ENCODE results near the gene MAD1L1. TPM values are rescaled to one million over a fixed set of nuclear protein-coding genes. Genes with fewer than 3 reads are reported as not detected.

MAD1L1 gene
- total RNA-seq, 1 experiment from 2014 or later = 61.5 TPM

GRCh38 chr7:2016761-2017480 is 215.8 kb downstream of the MAD1L1 start:
- DNase-seq (ENCODE audit: low read depth) = no peak

DNA sequence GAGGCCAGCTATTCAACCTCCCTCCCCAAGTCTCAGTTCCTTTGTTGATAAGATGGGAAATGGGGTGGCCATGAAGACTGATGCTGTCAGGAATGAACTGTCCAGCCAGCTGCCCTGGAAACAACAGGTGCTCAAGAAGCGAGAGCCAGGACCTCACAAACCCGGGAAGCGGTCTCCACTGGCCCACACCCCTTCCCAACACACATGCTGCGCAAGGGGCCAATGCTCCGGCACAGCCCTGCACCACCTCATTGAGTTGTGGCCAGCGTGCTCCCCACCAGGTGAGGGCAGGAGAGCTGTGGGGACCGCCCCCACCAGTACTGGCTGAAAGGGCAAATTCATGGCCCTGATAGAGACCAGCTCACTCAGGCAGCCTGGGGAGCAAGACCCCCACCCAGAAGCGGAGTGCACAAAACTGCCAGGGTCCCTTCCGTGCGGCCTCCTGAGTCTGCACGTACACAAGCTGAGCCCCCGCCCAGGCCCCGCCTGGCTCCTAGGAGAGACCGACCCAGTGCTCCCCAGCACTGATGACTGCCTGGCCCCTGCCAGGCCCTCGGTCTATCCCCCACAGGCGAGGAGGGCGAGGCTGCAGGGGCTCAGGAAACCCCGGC is 216.6 kb downstream of the MAD1L1 start:
- no peak for DNase-seq (ENCODE audit: low read depth)

GRCh38 chr7:2015251-2015871 is 217.4 kb downstream of the MAD1L1 start:
- no peak for DNase-seq (ENCODE audit: low read depth)

DNA sequence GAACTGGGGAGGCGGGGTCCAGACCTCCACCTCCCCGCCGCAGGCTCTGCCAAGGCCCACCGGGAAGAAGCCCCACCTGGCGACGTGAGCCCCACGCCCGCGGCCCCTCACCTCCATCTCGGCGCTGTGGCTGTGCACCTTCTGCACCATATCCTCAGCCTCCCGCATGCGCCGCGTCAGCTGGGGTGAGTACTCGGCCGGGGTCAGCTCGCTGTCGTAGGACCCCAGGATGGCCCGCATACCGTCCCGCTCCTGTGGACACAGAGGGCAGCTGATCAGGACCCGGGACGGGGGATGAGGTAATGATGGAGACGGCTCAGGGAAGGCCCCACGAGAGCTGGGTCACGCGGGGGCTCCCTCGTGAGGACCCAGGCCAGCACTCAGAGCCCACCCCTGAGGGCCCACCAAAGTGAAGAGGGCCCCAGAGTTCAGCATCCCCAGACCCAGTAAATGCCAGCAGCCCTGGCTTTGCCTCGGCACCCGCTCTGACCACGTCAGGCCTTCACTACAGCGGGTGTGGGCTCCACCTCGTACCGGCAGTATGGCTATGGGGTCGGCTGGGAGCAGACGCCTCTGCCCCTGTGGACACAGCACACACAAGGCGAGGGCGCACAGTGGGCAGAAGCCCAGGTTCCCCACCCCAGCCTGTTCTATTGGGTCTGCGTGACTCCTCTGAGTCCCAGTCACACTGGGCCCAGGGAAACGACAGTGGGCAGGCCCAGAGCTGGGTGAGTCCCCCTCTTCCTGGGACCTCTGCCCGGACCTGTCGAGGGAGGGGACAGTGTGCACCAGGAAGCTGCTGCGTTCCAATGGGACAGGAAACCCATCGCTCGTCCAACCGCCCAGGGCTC is 218.1 kb downstream of the MAD1L1 start:
- no peak for DNase-seq (ENCODE audit: low read depth)

DNA sequence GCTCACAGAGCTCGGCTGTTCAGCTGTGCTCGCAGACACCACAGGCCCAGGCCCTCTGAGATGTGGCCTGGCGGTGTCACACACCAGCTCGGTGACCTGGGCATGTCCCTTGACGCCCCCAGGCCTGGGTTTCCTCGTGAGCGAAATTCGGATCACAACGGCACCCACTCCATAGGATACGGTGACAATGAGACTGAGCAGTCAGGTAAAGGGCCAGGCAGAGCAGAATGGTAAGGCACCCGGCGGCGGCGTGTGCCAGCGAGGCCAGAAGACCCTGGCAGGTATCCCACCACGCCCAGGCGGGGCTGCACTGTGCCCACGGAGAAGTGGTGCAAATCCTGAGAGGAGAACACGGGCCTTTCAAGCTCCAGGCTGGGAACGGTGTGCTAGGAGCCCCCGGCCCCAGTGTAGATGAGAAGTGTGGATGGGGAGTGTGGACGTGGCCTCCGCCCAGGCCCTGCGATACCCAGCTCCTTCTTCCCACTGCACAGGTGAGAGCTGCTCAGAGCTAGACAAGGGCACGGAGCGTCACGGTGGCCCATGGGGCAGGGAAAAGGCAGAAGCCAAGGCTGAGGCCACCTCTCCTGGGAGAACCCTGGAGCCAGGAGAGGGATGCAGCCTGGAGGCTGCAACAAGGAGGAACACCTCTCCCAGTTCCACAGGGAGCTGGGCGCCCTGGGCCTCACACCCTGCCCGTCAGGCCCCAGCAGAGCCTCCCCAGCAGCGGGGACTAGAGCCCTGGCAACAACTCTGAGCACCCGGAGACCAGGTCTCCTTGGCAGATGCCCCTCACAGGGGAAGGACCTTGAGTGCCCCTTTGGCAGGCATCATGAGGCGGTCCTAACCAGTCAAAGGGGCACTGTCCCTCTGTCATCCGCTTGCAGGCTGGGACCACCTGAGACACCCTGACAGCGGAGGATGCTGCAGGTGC is 219.1 kb downstream of the MAD1L1 start:
- DNase-seq (ENCODE audit: low read depth) = no peak

GRCh38 chr7:2012981-2013380 is 219.8 kb downstream of the MAD1L1 start:
- DNase-seq (ENCODE audit: low read depth) = peak; percentile 17

DNA sequence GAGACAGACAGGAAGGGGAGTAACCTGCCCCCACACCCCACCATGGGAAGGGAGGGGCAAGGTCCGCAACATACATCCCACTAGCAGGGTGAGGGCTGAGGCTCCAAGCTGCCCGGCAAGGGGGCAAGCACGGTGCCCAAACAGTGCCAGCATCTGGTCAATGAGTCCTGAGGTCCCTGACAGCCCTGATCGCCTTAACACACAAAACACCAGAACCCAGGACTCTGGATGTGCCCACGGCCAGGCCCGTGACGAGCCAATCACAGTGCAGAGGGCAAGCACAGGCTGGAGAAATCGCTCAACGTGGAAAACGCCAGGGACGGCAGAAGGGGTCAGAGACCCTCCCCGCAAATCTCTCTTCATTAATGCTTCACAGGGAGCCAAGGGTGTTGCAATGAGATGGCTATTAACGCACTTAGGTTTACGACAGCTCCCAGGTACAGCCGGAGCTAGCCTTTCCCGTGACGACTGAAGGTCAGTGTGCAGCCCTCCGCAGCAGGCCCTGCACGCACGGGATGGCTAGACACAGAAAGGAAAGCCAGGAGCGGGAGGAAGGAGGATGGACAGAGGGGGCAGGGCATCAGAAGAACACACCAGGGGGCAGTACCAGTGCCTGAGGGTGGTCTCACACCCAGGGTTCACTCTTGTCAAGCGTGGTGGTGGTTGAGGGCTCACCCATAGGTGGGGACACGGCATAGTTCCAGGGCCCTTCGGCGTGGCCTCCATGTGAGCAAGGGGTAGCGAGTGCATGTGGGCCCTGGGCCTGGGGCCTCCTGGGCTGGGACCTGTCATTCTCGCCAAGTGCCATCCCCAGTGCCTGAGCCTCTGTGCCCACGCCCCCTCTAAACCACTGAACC is 220.5 kb downstream of the MAD1L1 start:
- DNase-seq (ENCODE audit: low read depth) = no peak

DNA sequence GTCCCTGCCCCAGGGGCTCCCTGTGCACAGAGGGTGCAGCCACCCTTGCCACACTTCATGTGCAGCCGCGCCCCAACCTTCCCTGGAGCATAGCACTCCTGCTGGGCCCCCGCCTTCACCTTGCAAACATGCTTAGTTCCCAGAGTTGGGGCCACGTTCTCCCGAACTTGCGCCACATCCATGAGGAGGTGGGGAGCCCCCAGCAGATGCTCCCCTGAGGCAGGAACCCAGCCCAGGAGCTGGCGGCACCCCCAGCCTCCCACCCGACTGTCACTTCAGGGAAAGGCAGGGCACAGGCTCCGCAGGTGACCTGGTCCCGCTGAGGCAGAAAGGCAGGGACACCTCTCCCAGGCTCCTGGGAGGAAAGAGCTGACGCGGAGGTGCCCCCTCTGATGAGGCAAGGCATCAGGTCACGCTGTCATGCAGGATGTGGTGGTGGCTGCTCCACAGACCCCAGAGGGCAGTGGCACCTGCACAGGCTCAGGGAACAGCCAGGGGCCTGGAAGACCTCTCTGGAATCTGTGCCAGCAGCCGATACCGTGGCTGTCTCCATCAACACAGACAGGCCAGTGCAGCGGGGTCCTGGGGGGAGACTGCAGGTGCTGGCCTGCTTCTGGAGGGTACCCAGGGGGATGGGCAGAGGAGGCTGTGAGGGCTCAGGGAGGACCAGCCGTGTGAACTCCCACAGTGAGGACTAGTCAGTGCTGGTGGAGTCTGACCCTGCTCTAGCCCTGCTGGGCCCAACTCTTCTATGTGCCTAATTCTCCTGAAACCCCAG is 221.3 kb downstream of the MAD1L1 start:
- DNase-seq (ENCODE audit: low read depth) = no peak

DNA sequence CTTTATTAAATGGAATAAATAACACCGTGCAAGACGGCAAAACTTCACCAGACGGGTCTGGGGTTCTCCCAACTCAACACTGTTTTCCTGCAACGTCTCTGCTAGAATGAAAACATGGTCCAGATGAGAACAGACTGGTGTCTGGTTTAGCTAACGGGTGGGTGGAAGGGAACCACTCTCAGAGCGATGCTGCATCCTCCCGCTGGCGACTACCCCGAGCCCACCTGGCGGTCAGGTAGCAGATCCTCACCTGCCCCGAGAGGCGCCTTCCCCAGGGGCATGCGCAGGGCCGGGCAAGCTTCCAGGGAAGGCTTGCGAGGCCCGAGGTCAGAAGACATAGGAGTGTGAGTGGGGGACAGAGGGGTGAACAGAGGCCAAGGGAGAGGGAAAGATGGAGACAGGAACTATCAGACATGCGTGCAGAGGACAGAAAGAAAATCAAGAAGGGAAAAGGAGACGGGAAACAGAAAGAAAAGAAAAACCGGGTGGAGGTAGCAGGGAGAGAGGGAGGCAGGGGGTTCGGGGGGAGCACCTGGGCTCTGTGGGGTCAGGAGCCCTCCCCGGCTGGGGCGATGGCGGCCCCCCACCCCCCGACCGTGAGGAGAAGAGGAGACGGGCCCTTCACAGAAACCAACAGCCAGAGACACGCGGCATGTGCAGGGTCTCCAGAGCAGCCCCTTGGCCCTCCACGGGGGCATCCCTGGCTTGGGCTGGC is 222.0 kb downstream of the MAD1L1 start:
- no peak for DNase-seq (ENCODE audit: low read depth)

- no peak for DNase-seq (ENCODE audit: low read depth)
These were observed 222.6 kb downstream of the MAD1L1 start for GRCh38 chr7:2010101-2010500.

DNA sequence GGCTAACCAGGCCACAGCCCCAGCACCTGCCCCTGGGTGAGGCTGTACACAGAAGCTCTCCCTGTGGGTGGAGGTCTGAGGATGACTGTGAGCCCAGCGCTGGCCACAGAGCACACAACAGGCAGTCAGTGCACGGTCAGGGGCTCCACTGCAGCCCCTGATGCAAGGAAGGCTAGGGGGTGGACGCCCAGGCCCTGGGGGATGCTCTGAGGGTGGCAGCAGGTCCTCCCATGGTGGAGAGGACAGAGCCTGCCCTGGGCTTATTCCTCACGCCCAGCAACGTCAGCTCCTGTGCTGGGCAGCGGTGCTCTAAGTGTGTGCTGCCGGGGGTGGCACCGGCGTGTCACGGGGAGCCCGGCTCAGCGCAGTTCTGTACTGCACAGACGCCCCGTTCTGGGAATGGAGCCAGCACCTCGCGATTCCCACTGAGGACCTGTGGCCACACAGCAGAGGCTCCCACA is 223.2 kb downstream of the MAD1L1 start:
- no peak for DNase-seq (ENCODE audit: low read depth)

- no peak for DNase-seq (ENCODE audit: low read depth)
These were observed 223.7 kb downstream of the MAD1L1 start for GRCh38 chr7:2008936-2009540.

- no peak for DNase-seq (ENCODE audit: low read depth)
These were observed 224.4 kb downstream of the MAD1L1 start for GRCh38 chr7:2008101-2008935.

- DNase-seq (ENCODE audit: low read depth) = no peak
These were observed 225.2 kb downstream of the MAD1L1 start for GRCh38 chr7:2007551-2007950.

DNA sequence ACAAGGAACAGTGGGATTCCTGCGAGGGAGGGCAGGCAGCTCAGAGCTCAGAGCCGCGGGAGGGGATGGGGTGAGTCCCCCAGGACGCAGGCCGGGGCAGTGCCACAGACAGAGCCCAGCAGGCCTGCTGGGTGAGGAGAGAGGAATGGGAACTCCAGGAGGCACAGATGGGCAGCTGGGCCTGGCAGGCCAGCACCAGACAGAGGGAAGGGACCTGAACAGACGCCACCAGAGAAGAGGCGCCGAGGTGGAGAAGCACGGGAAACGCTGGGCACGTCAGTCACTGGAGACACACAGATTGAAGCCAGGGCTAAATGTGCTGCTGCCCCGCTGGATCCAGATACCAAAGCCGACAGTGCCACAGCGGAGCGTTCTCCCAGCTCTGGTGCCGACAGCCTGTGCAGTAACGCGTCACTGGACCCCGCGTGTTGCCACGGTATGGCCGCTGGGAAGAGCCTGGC is 225.8 kb downstream of the MAD1L1 start:
- DNase-seq (ENCODE audit: low read depth) = no peak

DNA sequence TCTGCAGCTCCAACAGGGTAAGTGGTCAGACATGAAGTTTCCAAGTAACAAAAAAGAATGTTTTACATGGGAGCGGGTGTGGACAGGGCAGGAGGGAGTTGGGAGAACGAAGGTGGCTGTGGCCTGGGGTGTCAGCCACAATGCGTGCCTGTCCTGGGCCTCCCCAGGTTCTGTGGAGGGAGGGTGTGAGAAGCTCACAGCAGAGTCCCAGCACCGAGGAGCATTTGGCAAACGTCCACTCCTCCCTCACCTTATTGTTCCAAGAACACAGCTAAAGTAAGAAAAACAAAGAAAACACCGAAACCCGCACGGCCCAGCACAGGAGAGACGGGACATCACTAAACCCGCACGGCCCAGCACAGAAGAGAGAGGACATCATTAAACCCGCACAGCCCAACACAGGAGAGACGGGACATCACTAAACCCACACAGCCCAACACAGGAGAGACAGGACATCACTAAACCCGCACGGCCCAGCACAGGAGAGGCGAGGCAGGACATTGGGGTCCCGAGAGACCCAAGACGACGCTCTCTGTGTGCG is 226.4 kb downstream of the MAD1L1 start:
- no peak for DNase-seq (ENCODE audit: low read depth)

- DNase-seq (ENCODE audit: low read depth) = no peak
These were observed 227.0 kb downstream of the MAD1L1 start for GRCh38 chr7:2005786-2006185.
